Calu3 (cell line): ENCODE results near the gene MGAT5. TPM values are rescaled to one million over a fixed set of nuclear protein-coding genes. Genes with fewer than 3 reads are reported as not detected.

Experiments
- BruUV-seq: library from RNA; stranded (reverse); fragments of 400-500 nt; replicated peaks from 2 replicates; lab custom pipeline; 2021; lab: Mats Ljungman, UMichigan
- CTCF ChIA-PET: fragments of 300-600 bp; sonication (Branson Sonifier 250); formaldehyde crosslinking; loops from one replicate; lab custom pipeline; 2022; ENCODE audit warnings: antibody characterized with exemption; lab: Charles Lee
- DNase-seq: peaks from one replicate; pipeline ENCODE4 v3.0.0; 2022
- H3K27ac Mint-ChIP-seq: one replicate; pipeline ENCODE4 v1.8.0; 2022; ENCODE audit warnings: mixed read lengths; ENCODE audit not compliant: unreplicated experiment
- H3K27me3 Mint-ChIP-seq: one replicate; pipeline ENCODE4 v1.8.0; 2022; ENCODE audit warnings: mixed read lengths; ENCODE audit not compliant: unreplicated experiment
- H3K36me3 Mint-ChIP-seq: one replicate; pipeline ENCODE4 v1.8.0; 2022; ENCODE audit warnings: mild to moderate bottlenecking, moderate library complexity, mixed read lengths; ENCODE audit not compliant: insufficient read depth, unreplicated experiment
- H3K4me1 Mint-ChIP-seq: one replicate; pipeline ENCODE4 v1.8.0; 2022; ENCODE audit warnings: mild to moderate bottlenecking, low read depth, mixed read lengths; ENCODE audit not compliant: unreplicated experiment
- H3K4me3 Mint-ChIP-seq: one replicate; pipeline ENCODE4 v1.8.0; 2022; ENCODE audit warnings: mild to moderate bottlenecking, low read depth, moderate library complexity, mixed read lengths; ENCODE audit not compliant: unreplicated experiment
- H3K9me3 Mint-ChIP-seq: one replicate; pipeline ENCODE4 v1.8.0; 2022; ENCODE audit warnings: low read depth, mixed read lengths; ENCODE audit not compliant: unreplicated experiment
- CTCF ChIP-seq: fragments of 200-600 bp; IDR thresholded peaks from one replicate; pipeline ENCODE4 v1.8.0; 2022; ENCODE audit warnings: antibody characterized with exemption; ENCODE audit not compliant: unreplicated experiment
- intact Hi-C: fragments of 100-400 bp; cut with micrococcal nuclease; formaldehyde crosslinking; loops from one replicate; pipeline ENCODE4 v1.10.0; 2022; ENCODE audit not compliant: unreplicated experiment
- total RNA-seq: library from RNA; stranded (reverse); gene quantifications from 2 replicates; pipeline ENCODE4 v1.2.3, GENCODE V29; 2022

Gene MGAT5
- total RNA-seq, 1 experiment from 2014 or later, result 129 TPM

- BruUV-seq, result no TSS peak
- DNase-seq, result no peak
- H3K4me1 Mint-ChIP-seq, result no peaks in the 10 kb centered on the region
- CTCF ChIA-PET, result no interaction called here
- intact Hi-C loops, result no loop called here
- H3K9me3 Mint-ChIP-seq, result no peaks in the 10 kb centered on the region
- no peak for TF ChIP-seq CTCF
- no peak overlapping the region for H3K4me3 Mint-ChIP-seq
- no peaks in the 10 kb centered on the region for H3K27me3 Mint-ChIP-seq
- peaks cover 4% of the 10 kb centered on the region for H3K36me3 Mint-ChIP-seq
- H3K27ac Mint-ChIP-seq, result no peak overlapping the region
These were observed 94.9 kb downstream of the MGAT5 start for GRCh38 chr2:134348760-134349159.

DNA sequence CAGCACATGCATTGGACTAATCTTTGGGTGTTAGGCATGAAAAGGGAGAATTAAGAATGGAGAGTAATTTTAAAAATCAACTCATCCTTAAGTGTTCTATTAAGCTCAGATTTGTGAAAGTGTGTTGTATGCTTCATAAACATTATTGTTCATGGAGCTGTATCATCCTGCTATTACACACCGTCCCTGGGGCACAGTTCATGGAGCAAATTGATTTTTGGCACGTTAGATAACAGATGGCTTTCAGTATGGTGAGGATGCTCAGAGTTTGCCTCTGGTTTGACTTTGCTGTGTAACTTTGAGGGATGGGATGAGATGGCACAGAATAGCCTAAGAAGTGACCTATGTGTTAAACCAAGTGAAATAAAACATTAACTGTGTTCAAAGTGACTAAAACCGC is 97.1 kb downstream of the MGAT5 start:
- TF ChIP-seq CTCF, result no peak
- no peak overlapping the region for H3K4me3 Mint-ChIP-seq
- intact Hi-C loops, result no loop called here
- H3K4me1 Mint-ChIP-seq, result no peaks in the 10 kb centered on the region
- H3K27ac Mint-ChIP-seq, result no peak overlapping the region
- no peaks in the 10 kb centered on the region for H3K36me3 Mint-ChIP-seq
- no TSS peak for BruUV-seq
- no peak for DNase-seq
- no peaks in the 10 kb centered on the region for H3K9me3 Mint-ChIP-seq
- CTCF ChIA-PET, result no interaction called here
- no peaks in the 10 kb centered on the region for H3K27me3 Mint-ChIP-seq

DNA sequence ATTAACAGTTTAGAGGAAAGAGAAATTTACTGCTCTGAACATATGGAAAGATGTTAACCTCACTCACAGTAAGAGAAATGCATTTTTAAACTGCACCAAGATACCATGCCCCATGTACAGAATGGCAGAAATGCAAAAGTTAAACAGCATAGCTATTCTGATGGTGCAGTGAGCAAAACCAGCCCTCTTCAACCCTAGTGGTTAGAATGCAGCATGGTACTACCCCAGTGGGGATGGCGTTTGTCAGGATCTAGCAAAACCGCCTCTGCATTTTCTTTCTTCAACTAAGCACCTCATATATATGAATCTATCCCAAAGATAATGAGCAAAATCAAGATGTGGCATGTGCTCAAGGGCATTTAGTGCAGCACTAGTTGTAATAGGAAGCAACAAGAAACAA is 98.0 kb downstream of the MGAT5 start:
- no peak overlapping the region for H3K27ac Mint-ChIP-seq
- no peak for TF ChIP-seq CTCF
- no peak for DNase-seq
- no TSS peak for BruUV-seq
- no peaks in the 10 kb centered on the region for H3K27me3 Mint-ChIP-seq
- intact Hi-C loops, result no loop called here
- no peaks in the 10 kb centered on the region for H3K4me1 Mint-ChIP-seq
- no peaks in the 10 kb centered on the region for H3K9me3 Mint-ChIP-seq
- H3K4me3 Mint-ChIP-seq, result no peak overlapping the region
- CTCF ChIA-PET, result interaction anchor here (0.5 kb wide), 1 partner anchor 117 kb away, joined by 4 read pairs; no protein-coding TSS in a partner anchor
- H3K36me3 Mint-ChIP-seq, result no peaks in the 10 kb centered on the region

DNA sequence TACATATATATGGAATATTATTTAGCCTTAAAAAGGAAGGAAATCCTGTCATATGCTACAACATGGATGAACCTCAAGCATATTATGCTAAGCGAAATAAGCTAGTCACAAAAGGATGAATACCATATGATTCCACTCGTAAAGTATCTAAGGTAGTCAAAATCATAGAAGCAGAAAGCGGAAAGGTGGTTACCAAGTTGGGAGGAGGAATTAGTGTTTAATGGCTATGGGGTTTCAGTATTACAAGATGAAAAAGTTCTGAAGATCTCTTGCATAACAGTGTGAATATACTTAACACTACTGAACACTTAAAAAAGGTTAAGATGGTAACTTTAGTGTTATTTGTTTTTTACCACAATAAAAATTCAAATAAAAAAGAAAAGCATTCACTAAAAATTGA is 99.0 kb downstream of the MGAT5 start:
- CTCF ChIA-PET, result no interaction called here
- H3K36me3 Mint-ChIP-seq, result no peaks in the 10 kb centered on the region
- no peak for DNase-seq
- no peak for TF ChIP-seq CTCF
- H3K9me3 Mint-ChIP-seq, result no peaks in the 10 kb centered on the region
- H3K27ac Mint-ChIP-seq, result no peak overlapping the region
- intact Hi-C loops, result no loop called here
- no TSS peak for BruUV-seq
- no peaks in the 10 kb centered on the region for H3K4me1 Mint-ChIP-seq
- H3K27me3 Mint-ChIP-seq, result no peaks in the 10 kb centered on the region
- H3K4me3 Mint-ChIP-seq, result no peak overlapping the region
